GM21526 (cell line): Measurements from ENCODE around the gene NDUFV3.
"Not testable (repeated sequence)": the region's sequence is repeated elsewhere in the genome, so short reads cannot be mapped to it uniquely, and the experiment has no call there.

ENCODE experiments used
- ATAC-seq: cut with Tn5 transposase; IDR thresholded peaks from one replicate; pipeline ENCODE4 v1.9.1; 2021; ENCODE audit warnings: moderate library complexity; ENCODE audit not compliant: unreplicated experiment, low FRiP score

NDUFV3 gene

DNA sequence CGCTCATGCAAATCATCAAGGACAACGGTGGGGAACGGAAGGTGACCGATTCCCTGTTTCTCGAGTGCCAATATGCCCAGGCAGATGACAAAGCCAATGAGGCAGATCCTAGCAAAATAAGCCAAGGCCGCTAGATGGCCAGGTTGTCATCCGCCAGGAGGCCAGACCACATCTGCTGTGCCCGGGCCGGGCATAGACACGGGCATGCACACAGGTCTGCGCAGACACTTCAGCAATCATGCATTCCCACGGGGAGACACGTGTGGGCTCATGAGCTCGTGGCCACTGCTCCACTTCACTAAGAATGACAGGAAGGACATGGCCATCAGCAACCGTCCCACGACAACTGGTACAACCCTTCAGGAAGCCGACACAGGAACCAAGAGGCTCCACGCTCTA is 37.2 kb upstream of the NDUFV3 start:
- ATAC-seq = no peak

DNA sequence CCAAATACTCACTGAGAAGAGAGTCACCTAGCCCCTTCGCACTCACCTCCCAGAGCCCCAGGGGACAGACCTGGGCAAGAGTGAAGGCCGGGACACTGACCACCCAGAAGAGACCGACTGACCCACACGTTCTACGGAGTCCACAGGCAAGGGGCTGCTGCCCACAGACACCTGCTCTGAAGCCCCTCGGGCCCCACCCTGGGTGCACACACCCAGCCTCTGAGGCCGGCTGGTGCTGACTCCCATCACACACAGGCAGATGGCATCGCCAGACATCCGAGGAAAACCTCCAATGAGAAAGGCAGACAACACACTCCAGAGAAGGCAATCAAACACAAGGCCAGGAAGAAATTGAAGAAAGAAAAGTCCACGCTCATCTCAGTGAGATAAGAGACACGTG is 35.9 kb upstream of the NDUFV3 start:
- no peak for ATAC-seq

DNA sequence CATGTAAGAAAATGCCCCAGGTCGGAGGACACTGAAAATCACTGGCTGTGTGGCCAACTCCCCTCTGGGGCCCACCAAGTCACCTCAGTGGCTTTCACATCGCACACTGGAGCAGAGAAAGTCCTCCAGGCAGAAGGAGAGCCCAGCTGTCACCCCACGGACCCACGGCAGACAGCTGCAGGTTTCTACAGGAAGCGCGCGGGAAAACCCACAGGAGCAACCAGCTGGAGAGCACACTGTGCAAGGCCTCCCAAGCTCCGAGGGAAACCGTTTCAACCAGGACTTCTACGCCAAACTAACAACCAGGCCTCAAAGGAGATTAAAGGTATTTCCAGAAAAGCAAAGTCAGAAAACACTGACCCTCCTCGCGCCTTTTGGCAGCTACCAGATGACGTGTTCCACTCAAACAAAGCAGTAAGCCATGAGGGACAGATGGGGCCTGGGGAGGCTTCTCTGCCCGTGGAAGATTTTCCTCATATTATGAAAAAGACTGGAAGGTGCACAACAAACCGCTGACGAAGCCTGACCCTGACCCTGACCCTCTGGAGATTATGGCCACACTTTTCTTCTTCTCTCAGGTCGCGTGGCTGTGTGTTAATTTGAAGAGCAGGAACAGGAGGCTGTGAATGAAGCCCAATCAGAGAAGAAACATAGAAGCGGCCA is 34.8 kb upstream of the NDUFV3 start:
- no peak for ATAC-seq

DNA sequence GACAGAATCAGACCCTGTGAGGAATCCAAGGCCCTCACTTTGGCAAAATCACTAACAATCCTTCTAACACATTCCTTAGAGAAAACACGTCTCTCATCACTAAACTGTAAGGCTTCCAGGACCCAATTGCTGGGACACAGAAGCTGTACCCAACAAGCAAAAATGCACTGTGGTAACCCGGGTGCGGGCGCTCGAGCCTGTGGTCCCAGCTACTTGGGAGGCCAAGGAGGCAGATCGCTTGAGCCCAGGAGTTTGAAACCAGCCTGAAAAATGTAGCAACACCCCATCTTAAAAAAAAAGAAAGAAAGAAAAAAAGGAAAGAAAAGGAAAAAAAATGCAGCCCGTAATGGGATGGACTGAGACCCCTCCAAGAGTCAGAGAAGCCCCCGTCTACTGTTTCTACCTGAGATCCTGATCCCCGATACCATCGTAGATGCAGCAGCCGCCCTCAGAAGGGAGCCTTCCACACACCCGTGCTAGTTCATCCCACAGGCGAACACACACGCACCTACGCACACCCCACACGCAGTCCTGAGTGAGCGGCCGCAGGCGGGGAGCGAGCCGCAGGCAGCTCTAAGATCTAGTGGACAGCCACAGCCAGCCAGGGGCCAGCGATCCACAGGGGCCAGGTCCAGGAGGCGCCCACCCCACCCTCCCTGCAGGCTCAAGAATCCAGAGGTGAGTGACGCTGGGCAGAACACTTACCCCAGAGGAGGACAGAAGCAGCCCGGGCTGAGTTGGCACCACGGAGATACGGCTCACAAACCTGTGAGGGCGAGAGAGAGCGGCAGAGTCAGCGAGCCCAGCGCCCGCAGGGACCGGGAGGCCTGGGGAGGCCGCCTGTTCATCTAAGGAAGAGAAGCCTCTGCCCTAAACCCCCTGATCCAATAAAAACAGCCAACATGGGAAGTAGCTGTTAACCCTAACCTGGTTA is 33.9 kb upstream of the NDUFV3 start:
- no peak for ATAC-seq

DNA sequence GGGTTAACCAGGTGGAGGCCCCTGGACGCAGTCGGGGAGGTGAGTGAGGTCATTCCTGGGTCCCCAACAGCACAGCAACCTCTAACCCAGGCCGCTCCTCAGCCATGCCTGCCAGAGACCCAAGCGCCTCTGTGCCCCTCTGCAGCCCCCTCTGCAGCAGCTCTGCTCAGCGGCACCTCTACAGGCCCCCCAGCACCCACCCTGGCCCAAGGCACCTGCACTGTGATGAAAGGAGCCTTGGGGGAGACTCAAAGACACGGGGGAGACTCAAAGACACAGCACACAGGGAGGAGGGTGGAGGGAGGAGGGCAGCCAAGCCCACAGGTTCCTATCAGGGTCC is 33.2 kb upstream of the NDUFV3 start:
- no peak for ATAC-seq

DNA sequence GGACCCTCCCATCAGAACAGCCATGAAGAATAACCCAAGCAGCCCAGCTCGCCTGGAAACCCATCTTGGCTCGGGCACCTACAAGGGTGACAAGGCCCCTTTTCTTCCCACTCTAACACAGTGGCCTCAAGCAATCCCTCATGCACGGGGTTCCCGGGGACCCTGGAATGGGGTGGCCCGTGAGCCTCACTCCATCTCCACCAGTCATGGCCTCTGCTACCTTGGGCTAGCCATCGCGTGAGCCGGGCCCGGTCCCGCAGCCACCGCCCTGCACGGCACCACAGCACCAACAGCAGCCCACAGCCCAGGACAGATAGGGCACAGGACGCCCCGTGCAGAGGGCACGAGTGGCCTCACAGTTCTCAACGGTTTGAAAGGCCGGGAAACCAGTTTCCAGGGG is 32.8 kb upstream of the NDUFV3 start:
- no peak for ATAC-seq

DNA sequence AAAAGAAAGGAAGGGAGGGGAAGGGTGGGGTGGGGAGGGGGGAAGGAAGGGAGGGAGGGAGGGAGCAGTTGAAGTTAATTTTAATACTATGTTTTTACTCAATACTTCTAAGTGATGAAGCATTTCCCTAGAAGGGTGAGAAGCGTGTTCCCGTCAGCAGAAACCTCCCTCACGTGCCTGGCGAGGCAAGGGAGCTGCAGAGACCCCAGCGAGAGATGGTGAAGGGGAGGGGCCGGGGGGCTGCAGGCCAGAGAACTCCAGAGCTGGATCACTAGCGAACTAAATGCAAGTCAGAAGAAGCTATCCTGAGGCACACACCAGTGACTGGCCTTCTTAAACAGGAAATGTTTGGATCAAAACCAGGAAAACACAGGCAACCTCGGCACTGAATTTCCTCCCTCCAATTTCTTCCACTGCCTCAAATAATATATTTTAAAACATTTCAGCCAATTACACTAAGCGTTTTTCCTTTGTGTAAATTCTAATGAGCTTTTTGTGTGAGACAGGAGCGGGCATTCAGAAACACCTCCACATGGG is 31.7 kb upstream of the NDUFV3 start:
- no peak for ATAC-seq

DNA sequence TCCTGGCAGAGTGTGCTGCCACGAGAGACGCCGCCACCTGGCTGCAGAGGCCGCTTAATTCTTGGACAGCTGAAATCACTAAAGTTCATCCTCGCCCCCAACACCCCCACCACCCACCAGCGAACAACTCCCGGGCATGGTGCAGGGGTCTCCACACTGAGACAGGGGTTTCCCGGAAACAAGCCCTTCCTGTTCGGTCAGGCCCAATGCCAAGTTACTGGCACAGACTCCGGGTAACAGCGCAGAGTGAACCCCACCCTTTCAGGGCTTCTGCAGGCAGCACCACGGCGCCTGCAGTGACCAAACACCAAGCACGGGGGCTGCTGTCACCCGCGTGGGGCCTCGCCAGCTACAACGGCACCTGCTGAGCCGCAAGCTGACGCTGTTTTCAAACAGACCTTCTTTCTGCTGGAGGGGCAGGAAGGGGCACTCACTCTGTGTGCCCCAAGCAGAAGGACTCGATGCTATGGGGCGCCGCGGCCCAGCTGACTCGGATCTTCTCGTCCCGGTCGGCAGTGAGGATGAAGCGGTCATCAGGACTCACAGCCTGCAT is 31.2 kb upstream of the NDUFV3 start:
- no peak for ATAC-seq

DNA sequence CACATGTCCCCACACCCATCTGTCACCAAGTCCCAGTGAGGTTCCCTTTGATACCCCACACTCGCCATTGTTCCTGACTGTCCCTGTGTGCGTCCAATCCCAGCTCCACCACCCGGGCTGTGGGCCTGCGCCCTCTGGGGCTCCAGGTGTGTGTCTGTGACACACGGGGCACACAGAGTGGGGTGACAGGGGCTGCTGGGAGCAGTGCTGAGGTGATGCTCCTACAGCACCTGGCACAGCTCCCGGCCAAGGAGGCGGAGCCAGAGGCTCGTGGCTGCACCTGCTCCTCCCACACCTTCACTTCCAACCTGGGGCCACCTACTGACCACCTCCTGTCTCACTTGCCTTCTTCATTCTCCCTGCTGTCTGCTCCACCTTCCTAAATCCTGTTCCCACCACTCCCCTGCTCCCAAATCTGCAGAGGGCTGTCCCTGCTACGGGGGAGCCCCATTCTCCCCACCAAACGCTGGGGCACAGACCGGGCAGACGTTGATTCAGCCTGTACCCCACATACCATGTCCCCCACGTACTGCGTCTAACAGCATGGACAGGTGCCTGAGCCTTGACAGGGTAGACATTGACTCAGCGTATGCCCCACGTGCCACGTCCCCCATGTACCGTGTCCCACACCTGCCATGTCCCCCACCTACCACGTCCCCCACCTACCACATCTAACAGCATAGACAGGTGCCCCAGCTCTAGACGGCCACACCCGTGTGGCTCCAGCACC is 30.2 kb upstream of the NDUFV3 start:
- no peak for ATAC-seq

DNA sequence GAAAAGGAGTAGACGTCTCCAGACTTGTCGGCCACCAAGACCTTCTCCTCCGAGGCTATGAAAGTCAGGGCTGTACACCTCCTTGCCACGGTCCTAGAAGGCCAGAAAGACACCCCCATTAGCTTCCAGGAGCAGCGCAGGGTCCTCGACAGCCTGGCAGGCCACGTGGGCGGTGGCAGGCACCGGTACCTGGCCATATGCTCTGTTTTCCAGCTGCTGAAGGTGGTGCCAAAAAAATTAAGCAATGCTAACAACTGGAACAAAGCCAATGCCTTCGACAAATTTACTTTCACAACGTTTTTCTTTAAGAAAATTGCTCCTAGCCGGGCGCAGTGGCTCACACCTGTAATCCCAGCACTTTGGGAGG is 29.6 kb upstream of the NDUFV3 start:
- no peak for ATAC-seq

DNA sequence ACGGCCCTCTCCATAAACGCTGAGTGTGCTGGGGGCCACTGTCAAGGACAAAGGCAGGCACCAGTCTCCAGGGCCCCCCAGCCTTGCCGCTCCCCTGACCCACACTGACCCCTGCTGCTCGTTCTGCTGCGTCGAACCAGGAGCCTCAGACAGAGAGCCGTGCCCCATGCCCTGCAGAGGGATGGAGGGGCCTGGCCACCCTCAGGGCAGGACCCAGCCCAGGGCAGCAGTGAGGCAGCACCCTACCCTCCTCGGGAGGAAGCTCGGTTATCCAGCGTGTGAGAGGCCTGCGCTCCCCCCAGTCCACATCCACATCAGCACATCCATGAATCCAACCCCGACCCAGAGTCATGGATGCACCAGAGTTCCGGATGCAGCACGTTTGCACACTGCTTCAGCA is 28.8 kb upstream of the NDUFV3 start:
- no peak for ATAC-seq

DNA sequence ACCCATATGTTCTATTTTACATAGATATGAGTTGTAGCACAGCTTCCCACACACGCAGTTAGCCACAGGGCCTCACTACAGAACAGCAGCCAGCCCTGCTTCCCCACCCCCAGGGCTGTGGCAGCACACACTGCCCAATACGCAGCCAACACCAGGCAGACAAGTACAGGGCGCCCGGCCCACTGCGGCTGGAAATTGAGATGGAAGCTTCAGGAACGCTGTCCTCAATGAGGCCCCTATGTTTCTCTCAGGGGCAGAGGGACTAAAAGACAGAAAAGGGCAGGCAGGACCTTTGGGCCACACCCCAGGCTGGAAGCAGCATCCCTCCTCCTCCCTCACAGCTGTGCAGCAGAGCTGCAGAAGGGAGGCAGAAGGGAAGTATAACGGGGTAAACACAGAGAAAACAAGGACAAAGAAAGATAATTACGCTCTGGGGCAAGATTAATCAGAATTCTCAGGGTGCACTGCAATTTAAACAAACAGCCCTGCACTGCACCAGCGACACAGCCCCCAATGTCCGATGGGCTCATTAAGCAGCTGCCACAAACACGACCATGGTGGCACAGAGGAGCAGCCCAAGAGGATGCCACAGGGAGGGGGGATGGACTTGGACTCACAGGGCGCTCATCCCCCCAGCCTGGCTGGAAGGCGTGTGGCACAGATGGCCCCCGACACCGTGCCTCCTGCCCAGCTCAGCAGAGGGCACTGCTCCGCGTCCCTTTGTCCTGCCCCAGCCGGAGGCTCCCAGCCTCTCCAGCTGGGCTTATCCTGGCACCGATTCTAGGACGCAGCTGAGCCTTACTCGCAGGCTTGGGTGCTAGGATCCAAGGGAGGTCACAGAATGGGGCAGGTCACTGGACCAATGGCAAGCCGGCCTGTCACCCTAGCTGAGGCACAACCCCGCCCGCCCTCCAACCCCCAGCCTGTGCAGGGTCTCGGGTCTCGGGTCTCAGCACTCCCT is 28.0 kb upstream of the NDUFV3 start:
- no peak for ATAC-seq

DNA sequence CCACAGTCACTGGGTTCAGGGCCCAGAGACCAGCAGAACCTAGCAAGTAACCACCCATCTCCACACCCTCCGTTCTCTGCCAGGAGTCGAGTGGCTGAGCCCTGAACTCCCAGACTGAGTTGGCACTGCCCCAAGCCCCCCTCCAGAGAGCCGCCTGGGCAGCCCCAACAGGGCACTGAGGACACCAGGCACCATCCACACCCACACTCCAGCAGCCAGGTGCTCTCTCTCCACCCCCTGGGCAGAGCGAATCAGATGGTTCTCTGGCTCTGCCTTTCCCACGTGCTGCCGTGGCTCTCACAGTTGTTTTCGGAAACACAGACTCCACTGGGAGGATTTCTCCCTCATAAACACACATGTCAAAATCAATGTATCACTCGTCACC is 27.3 kb upstream of the NDUFV3 start:
- ATAC-seq = no peak

DNA sequence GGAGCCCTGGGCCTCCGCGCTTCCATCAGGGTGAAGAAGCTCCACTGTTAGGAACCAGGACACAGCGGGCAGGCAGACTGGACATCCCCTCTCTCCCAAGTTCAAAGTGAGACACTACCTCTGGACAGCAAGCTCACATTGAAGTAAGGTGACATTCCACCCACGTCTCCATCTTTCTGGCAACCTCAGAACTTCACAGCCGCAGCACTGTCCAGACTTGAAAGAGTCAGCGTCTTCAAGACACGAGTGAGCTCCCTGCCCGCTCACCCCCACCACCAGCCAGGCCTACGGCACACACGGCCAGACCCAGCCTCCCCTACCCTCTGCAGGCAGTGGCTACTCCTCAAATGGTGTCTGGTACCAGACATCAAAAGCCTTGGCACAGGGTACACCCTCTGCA is 24.9 kb upstream of the NDUFV3 start:
- no peak for ATAC-seq

DNA sequence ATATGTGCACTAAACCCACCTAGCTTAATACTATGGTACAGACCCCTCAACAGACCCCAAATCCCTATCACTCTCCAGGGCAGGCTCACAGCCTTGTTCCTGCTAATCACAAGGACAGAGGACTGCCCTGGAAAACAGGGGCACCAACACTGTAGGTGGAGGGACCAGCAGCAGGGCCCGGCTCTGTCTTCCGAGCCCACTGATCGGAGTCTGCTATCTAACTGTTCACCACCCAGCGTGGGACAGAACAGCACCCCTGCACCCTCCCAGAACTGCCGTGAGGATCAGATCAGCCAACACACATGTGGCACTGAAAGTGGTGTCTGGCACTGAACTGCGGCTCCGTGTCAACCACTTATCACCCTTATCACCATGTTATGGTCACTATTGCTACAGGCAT is 20.0 kb upstream of the NDUFV3 start:
- no peak for ATAC-seq

DNA sequence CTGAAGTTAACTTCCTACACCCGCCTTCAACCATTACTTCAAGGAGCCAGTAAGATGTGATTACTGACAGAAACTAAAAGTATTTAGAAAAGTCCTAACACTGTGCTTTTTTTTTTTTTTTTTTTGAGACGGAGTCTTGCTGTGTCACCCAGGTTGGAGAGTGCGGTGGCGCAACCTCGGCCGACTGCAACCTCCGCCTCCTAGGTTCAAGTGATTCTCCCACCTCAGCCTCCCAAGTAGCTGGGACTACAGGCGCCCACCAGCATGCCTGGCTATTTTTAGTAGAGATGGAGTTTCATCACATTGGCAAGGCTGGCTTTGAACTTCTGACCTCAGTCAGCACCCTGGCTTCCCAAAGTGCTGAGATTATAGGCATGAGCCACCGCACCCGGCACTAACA is 17.3 kb upstream of the NDUFV3 start:
- not testable (repeated sequence) for ATAC-seq

DNA sequence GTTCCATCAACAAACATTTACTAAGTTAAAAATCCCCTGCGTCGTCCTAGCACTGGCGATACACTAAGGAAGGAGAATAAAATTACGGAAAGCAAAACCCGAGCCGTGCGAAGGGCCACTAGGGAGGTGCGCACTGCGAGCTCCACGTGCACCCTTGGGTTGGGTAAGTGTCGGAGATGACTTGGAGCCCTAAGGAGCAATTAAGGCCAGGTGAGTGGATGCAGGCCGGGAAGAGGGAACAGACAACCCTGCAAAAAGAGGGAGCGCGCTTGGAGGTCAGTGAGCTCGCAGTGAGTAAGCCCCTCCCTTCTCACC is 14.5 kb upstream of the NDUFV3 start:
- peak; percentile 24 for ATAC-seq

DNA sequence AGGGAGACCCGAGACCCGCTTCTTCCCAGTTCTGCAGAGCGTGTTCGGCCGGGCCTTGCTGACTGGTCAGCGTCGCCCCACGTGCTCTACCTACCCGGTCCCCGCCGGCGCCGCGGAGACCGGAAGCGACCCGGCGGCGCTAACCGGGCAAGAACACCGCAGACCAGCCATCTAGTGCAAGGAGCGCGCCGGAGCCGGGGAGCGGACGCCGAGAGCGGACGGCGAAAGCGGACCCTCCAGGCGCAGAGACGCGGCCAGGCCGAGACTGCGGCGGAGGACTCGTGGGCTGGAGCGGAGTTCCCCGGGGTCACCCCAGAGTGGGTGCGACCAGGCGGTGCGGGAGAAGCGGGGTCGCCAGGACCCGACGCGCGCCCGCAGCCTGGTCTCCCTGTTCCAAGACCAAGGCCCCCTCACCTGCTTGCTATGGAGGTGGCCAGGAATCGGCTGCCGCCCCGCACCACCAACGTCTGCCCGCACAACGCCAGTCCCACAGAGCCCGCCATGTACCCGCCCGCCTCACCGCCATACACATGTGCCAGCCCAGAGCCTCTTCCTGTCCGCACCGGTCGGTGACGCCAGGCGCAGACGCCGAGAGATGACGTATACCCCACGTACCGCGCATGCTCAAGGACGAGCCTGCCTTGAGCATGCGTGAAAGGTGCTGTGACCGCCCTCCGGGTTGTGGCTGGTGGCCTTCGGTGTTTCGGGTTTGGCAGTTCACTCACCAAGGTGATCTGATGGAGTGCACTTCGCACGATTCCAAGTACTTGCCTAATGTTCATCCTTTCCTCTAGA is 13.9 kb upstream of the NDUFV3 start, which contains the start of gene WDR4:
WDR4 (minus strand) TSS at position 547 of the 795 bp plus-strand sequence; CDS start at position 503, 44 bp downstream.
- peak; percentile 77 for ATAC-seq

DNA sequence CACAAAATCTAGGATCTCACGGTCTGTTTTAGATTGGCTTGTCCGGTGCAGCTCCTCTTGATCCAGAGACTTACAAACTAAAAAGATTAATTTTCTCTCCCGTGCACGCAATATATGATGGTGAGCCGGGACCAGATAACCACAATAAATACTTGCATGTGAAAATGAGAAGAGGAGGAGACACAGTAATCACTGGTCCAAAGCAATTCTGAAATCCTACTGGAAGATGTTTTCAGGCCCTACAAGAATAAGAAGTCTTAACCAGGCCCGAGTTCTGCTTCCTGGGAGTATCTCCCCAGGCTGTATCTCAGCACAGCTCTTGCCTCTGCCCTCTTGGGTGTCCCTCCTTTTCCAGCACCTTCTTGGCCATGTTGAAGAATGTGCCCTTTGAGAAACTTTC is 12.8 kb upstream of the NDUFV3 start:
- no peak for ATAC-seq
